Fibroblast of upper back skin (primary cell): ENCODE measurements around the gene MAPKAPK3.
"Not testable (repeated sequence)": the region's sequence is repeated elsewhere in the genome, so short reads cannot be mapped to it uniquely, and the experiment has no call there.

Experiments used
- DNase-seq: peaks from one replicate; pipeline ENCODE4 v3.0.0-alpha.2; 2013

MAPKAPK3 gene

DNA sequence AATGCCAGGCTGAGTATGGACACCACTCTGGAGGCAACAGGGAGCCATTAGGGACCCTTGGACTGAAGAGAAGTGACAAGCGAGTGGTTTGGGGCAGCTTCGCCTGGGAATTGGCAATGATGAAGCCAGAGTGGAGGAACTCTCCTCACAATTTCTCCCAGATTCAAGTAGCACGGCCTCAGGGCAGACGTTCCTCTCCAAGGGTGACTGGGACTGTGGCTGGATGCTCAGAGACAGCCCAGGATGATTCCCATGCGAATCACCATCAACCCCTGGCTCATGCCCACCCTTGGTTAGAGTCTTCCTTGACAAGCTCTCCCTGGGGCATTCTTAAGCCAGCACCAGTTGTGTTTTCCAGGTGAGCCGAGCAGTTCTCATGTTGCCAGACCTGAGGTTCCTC is 41.5 kb downstream of the MAPKAPK3 start:
- no peak for DNase-seq

DNA sequence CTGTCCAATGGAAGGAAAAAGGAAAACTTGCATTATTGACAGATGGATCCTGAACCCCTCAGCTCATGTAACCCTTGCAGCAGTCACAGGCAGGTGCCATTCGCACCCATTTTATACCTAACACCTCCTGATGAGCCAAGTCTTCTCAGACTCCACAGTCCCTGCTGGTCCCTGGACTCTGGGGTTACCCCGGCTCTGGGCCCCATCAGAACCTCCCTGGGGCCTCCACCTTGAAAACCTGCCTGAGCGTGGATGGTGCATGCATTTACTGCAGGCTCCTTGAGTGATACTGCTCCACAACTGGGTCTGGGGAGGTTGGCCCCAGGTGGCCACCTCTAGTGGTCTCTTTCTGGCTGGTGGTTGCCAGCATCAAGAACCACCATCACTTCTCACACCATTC is 41.9 kb downstream of the MAPKAPK3 start:
- DNase-seq = no peak

DNA sequence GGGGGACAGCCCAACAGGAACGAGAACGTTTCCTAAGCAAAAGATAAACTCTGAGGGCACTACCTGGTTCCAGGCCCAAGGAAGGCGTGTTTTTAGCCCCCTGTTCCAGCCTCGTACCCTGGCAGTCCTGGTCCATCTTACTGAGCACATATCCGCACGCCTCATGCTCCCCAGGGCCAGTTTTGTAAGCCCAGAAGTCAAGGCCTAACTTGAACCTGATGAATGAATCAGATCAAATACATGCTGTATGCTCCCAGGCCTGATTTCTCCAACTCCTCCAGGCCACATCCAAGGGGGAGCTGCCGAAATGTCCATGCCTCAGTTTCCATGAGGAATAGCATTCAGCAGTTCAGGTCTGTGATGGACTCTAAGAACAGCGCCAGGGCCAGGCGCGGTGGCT is 43.4 kb downstream of the MAPKAPK3 start:
- no peak for DNase-seq

DNA sequence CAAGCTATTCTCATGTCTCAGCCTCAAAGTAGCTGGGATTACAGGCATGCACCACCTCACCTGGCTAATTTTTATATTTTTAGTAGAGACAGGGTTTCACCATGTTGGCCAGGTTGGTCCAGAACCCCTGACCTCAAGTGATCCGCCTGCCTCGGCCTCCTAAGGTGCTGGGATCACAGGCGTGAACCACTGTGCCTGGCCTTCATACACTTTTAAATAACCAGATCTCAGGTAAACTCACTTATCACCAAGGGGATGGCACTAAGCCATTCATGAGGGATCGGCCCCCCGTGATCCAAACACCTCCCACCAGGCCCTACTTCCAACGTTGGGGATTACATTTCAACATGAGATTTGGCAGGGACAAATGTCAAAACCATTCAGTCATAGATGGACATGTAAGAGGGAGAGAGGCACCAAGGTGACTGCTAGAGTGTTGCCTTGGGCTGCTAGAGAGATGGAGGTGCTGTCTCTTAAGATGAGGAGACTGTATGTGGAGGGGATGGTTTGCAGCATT is 44.4 kb downstream of the MAPKAPK3 start:
- no peak for DNase-seq

DNA sequence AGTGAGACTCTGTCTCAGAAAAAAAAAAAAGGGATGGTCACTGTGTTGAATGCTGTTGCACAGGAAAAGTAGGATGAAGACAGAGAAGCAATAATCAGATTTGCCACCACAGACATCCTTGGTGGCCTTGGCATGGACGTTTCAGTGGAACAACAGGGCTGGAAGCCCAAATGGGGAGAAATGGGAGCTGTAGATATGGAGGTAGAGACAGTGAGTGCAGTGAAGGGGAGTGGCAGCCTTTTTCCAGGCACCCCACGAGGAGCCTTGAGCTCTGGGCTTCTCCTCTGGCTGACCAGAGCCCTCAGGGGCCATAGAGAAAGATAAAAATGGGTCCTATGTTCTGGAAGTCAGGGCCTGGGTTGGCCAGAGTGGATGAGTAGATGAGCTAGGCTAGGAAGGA is 45.5 kb downstream of the MAPKAPK3 start:
- no peak for DNase-seq

DNA sequence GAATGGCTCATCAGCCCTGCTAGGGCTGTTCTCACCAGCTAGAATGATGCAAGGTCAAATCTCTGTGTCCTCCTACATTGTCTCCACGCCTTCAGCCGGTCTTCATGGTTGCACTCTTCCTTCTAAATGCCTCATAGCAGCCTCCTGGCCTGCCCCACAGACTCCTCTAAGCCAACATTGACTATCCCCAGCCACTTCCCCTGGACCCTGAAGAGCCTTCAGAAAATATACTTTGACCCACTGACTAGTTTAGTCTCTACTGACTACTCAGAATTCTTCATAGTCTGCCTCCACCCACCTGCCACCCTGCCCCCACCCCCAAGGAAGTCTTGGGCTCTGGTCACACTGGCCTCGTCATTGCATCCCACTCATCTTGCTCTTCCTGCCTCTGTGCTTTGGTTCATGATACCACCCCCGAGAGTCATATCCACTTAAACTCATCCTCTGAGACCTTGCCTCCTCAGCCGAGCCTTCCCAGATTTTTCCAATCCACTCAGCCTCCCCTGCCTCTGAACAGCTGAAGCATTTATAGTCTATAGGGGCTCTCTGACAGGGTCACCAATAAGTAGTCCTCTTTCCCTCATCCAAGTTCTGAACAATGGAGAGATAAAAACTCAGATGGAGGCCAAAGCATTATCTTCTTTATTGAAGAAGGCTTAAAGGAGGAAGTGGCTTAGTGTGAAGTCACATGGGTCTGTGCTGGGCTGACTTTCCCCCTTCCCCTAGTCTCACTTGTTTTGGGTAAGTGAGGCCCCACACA is 48.3 kb downstream of the MAPKAPK3 start:
- no peak for DNase-seq

DNA sequence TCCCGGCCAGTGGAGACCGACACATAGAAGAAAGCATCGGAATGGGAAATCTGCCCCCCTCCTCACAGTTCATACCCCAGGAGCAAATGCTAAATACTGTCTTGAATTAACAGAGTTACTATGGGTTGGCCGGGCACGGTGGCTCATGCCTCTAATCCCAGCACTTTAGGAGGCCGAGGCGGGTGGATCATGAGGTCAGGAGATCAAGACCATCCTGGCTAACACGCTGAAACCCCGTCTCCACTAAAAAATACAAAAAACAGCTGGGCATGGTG is 48.8 kb downstream of the MAPKAPK3 start:
- DNase-seq = not testable (repeated sequence)

DNA sequence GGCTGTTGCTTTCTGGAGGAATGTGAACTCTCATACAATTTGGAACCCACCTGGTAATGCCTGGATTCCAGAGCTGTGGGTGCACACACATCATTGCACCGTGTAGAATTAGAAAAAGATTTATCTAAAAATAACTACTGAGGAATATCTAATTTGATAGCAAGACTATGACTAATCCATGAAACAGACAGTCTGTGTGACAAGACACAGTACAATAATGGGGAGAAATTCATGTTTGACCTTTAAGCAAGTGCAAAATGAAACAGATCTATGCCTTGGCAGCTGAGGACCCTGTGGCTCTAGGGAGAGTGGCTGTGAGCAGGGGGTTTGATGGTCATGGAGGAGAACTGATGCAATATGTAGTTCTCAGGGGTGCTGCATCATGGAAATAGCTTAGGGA is 49.9 kb downstream of the MAPKAPK3 start:
- DNase-seq = peak; percentile 19

DNA sequence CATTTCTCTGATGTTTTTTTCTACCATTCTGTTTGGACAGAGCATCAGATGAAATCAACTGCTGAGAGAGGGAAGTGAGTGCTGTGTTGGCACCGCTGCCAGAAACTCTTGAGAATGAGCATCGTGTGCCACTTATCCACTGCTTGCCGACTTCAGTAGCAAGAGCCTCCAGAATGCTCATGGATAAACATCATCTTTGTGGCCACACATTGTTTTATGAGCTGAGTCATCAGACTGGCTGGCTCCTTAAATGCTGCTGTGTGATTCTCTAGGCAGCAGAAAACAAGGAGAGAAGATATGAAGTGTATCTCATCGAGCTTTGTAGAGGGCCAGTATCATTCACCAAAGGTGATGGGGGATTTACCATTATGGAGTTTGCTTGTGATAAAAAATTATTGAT is 54.4 kb downstream of the MAPKAPK3 start:
- peak; percentile 68 for DNase-seq

DNA sequence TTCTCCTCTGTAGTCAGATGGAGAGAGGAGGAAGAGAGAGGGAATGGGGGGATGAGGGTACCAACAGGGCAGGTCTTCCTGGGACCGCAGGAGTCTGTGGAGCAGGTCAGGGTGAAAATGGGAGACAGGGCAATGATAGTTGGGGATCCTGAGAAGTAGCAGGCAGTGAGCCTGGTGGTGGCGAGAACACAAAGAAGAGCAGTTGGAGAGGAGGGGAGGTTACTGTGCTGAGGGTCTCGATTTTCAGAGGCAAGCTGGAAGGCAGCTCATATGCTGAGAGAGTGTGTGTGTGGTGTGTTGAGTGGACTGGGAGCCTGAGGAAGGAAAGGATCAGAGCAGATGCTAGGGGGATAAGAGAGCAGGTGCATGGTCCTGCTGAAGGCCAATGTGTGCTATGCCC is 55.7 kb downstream of the MAPKAPK3 start:
- DNase-seq = no peak

DNA sequence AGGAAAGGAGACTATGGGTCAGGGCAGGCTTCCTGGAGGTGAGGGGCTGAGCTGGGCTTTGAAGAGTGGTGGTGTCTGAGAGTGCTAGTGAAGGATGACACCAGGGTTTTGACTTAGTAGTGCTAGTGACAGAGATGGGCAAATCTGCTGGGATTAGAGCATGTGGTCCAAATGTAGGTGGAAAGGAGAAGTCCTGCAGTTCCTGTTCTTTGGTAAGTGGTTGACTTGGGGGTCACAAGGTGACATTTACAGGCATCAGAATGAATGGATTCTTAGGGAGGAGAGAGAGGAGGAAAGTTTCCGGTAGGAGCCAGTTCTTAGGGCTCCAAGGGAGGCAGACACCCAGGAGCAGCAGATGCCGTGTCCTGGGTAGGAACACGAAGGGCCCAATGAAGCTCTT is 57.0 kb downstream of the MAPKAPK3 start:
- no peak for DNase-seq

DNA sequence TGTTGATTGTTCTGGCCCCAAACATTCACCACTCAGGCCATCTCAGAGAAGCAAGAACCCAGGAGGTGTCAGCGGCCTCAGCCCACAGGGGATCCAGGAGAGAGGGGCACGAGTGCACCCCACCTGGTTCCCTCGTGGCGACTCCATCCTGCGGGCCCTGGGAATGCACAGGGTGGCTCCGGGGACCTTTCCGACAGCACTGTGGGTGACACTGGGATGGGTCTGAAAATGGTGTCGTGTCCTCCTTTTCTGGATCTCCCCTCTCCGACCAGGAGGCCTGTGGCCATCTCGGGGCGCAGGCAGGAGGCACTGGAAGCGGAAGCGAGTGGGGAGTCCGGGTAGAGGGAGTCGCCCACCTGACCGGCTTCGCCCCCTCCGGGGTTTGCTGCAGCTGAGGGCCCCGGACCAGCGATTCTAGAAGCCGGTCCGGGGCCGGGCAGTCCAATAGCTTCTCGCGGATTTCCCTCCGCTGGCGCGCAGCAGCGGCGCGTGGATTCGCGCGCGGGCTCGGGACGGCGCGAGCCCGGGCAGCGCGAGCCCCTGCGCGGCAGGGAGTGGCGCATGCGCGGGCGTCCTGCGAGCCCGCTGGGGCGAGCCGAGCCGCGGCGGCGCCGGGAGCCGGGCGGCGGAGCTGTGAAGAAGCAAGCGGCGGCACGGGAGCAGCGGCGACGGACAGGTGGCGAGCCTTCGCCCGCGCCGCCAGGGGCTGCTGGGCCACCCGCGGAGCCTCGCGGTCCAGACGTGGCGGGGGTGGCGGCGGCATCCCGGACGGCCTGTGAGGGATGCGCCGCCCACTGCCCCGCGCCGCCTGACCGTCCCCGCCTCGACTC is 57.6 kb downstream of the MAPKAPK3 start, which contains the start of gene DOCK3:
Gene DOCK3, plus strand, starts transcription at position 579 of the 830 bp plus-strand sequence. CDS start 337 bp downstream, outside the sequence.
- DNase-seq = peak; percentile 32

DNA sequence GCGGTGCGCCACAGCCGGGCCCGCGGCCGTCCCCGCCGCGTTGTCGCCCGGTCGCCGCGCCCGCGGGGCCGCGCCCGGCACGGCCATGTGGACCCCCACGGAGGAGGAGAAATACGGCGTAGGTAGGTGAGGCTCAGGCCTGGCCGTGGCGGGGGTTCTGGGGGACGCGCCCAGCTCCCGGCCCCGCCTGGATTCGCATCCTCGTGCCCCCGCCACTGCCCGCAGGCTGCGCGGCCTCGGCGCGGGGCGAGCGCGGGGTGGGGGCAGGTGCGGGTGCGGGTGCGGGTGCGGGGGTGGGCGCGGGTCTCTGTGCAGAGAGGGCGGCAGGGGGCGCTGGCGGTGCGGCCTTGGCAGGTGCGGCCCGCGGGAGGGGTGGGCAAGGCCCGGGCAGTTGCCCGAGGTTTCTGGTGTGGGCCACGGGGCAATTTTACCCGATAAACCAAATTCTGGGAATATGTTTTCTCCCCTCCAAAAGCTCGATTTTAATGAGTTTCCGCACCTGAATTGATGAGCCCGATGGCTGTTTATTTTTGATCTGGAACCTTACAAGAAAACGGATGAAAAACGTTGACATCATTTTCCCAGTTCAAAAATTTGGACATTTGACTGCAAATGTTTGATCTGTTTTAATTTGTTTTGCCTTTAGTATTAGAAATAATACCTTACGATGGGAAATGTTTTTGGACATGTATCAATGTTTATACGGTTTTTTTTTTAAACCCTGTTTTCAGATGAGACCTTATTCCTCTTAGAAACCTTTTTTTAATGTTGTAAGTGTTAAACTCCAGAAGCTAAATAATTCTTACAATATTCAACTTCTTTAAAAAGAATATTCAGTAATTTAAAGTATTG is 58.5 kb downstream of the MAPKAPK3 start:
- no peak for DNase-seq

DNA sequence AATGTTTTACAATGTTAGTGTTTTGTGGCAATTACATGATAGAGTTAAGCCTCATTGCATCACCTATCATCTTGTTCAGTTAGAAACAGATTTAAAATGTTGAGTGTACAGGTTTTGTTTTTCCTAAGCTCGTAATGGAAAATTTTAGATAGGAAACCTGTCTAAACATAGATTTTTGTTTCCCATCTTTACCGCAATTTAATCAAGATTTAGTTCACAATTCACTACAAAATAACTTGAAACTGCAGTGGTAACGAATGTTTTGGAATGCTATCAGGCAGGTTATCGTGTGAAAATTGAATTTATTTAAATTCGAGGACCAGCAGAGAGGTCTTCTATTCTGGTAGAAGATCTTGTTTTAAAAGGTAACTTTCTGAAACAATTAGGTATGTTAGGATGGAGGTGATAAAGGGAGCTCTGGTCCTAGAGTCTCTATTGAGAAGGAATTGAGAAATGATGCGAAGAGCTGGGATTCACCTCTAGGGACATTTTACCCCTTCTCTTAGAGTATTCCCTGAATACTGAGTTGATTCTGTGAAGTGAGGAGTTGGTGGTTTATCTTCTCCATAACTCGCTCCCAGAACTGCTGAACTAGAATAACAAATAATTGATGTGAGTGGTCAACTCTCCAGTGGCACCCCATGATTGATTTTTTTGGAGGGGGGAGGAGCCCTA is 59.2 kb downstream of the MAPKAPK3 start:
- no peak for DNase-seq

DNA sequence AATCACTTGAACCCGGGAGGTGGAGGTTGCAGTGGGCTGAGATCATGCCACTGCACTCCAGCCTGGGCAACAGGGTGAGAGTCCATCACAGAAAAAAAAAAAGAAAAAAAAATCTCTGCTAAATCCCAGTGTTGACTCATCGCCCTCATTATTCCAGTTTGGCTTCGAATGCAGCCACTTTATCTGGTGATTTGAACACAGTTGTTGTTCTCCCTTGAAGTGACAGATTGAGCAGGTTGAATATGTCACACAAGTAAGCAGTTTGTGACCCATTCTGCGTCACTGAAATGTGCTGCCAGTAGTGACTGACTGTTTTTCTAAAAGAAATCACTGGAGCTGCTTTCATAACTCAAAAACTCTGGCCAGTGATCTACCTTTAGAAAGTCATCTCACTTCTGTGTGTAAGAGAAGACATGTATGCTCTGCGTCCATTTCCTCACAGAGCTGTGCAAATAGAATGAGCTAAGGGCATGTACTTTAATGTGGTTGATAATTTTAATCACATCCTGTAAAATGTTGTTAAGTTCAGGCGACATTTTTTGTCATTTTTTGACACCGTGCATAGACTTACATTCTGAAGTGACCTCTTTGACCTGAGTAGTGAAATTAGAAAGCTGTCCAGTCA is 70.3 kb downstream of the MAPKAPK3 start:
- no peak for DNase-seq

DNA sequence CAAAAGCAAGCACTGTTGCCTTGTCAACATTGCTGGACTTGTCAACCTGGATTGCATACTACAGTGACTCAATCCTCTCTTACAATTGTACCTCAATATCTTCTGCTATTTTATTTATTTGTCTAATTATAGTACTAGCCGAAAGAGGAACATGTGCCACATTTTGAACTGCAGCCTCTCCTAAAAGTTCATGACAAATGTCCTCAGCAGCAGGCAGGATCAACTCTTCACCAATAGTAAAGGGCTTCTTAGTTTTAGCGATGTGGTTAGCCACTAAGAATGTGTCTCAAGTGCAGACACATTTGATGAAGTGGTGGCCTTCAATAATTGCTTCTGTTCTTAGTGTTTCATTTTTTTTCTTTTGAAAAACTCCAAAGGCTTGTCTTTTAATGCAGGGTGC is 71.0 kb downstream of the MAPKAPK3 start:
- no peak for DNase-seq

DNA sequence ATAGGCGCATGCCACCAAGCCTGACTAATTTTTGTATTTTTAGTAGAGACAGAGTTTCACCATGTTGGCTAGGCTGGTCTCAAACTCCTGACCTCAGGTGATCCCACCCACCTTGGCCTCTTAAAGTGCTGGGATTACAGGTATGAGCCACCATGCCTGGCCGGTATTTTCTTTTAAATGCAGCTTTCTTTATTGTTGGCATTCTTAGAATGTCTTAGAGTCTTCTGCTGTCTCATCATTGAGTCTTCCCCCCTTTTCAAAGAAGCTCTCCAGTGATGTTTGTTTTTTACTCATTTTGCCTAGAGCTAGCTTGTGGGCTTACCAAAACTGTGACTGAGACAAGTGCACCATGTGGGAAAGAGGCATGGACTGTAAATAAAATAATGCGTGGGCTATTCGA is 71.7 kb downstream of the MAPKAPK3 start:
- not testable (repeated sequence) for DNase-seq

DNA sequence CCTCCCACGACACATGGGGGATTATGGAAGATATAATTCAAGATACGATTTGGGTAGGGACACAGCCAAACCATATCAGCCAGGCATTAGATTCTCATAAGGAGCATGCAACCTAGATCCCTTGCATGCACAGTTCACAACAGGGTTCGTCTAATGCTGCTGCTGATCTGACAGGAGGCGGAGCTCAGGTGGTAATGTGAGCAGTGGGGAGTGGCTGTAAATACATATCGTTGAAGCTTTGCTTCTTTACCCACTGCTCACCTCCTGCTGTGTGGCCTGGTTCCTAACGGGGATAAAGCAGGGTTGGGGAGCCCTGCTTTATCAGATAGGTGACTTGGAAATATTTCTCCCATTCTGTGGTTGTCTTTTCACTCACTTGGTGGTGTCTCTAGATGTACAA is 72.6 kb downstream of the MAPKAPK3 start:
- DNase-seq = no peak

DNA sequence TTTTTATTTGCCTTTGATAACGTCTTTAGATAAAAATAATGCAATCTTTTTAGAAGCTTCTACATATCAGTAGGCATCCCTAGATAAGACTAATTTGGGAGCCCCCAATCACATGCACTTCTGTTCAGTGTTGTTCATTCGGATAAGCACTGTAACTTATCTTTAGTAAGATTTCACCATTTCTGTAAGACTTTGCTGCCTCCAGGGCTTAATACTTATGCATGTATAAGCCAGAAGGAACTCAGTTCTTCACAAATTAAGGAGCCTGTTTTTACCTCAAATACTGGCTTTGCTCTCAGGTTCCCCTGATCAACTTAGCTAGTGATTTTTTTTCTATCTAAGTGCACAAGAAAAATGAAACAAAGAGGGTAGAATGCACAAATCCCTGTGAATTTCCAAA is 78.1 kb downstream of the MAPKAPK3 start:
- DNase-seq = no peak

DNA sequence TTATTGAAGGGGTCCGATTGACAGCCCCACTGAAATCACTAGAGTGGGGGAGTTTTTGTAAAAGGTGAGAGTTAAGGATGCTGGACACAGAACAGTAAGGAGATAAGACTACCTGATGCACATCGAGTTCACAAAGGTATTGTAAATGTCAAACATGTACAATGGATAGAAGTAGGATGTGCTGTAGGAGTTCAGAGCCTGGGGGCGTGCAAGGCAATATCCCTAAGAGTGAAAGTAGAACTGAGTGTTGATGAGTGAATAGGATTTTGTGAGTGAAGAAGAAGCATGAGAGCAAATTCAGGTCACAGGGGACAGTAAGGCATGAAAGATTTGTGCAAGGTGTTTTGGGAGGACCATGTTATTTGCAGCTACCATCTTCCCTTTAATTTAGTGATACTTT is 79.3 kb downstream of the MAPKAPK3 start:
- no peak for DNase-seq

DNA sequence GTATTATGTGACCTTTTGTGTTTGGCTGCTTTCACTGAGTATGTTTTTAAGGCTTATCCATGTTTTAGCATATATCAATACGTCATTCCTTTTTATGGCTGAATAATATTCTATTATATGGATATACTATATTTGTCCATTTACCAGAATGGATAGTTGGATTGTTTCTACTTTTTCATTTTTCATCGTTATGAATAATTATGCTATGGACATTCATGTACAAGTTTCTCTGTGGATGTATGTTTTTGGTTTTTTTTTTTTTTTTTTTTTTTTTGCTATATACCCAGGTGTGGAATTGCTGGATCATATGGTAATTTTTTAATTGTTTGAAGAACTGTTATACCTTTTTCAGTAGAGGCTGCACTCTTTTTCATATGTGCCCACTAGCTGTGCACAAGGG is 81.3 kb downstream of the MAPKAPK3 start:
- no peak for DNase-seq
